Activated naive CD4-positive, alpha-beta T cell treated with anti-CD3 and anti-CD28 coated beads, Interleukin-2, amount 50 U/mL, for 72 hours (primary cell): ENCODE data around the gene TNFAIP8. TPM values are rescaled to one million over a fixed set of nuclear protein-coding genes. Genes with fewer than 3 reads are reported as not detected.

ENCODE experiments used
- ATAC-seq, 2 donors: fragments of 150-1000 bp; cut with Tn5 transposase; 2 replicates each; pipeline ENCODE4 v1.10.0; 2021; ENCODE audit warnings: mild to moderate bottlenecking in 2 of 2, moderate library complexity in 2 of 2
- DNase-seq, 2 donors: peaks; one replicate each; pipeline ENCODE4 v3.0.0; 2021 to 2022; ENCODE audit warnings: low spot score in 2 of 2
- H3K27ac Mint-ChIP-seq, 2 donors: one replicate each; pipeline ENCODE4 v1.8.0; 2022; ENCODE audit warnings: mild to moderate bottlenecking in 2 of 2, mixed read lengths in 2 of 2
- H3K36me3 Mint-ChIP-seq, 2 donors: one replicate each; pipeline ENCODE4 v1.8.0; 2022; ENCODE audit warnings: mixed read lengths in 2 of 2
- H3K9me3 Mint-ChIP-seq, 2 donors: one replicate each; pipeline ENCODE4 v1.8.0; 2022; ENCODE audit warnings: mixed read lengths in 2 of 2
- total RNA-seq, 2 donors: library from RNA; stranded (reverse); gene quantifications; one replicate each; pipeline ENCODE4 v1.2.3, GENCODE V29; 2022

Gene TNFAIP8
- total RNA-seq, 2 donors from 2014 or later: 110 to 146 TPM

GRCh38 chr5:119356612-119357188 lies 881 bp downstream of the TNFAIP8 start:
- peak overlapping the region; percentile 94 to 99 for H3K27ac Mint-ChIP-seq
- DNase-seq (no peak), ATAC-seq (no peak)
- H3K9me3 Mint-ChIP-seq: no peaks in the 10 kb centered on the region
- H3K36me3 Mint-ChIP-seq: peaks cover 35 to 49% of the 10 kb centered on the region in 2 donors

GRCh38 chr5:119357270-119357669 lies 1.5 kb downstream of the TNFAIP8 start:
- Mint-ChIP-seq H3K36me3 (peaks cover 41 to 55% of the 10 kb centered on the region in 2 donors), H3K27ac (peak overlapping the region; percentile 94 to 99), H3K9me3 (no peaks in the 10 kb centered on the region)
- no peak for DNase-seq
- no peak for ATAC-seq

GRCh38 chr5:119357808-119358529 lies 2.1 kb downstream of the TNFAIP8 start:
- no peak for DNase-seq
- Mint-ChIP-seq H3K36me3 (peaks cover 48 to 62% of the 10 kb centered on the region in 2 donors), H3K9me3 (no peaks in the 10 kb centered on the region), H3K27ac (peak overlapping the region; percentile 94 to 99)
- no peak for ATAC-seq

- Mint-ChIP-seq H3K27ac (peak overlapping the region; percentile 72 to 94), H3K9me3 (no peaks in the 10 kb centered on the region), H3K36me3 (peaks cover 48 to 67% of the 10 kb centered on the region in 2 donors)
- DNase-seq (no peak), ATAC-seq (no peak)
Observed at GRCh38 chr5:119358530-119358900, 2.7 kb downstream of the TNFAIP8 start.

GRCh38 chr5:119358901-119359603 lies 3.2 kb downstream of the TNFAIP8 start:
- no peak for ATAC-seq
- DNase-seq: no peak
- Mint-ChIP-seq H3K36me3 (peaks cover 48 to 69% of the 10 kb centered on the region in 2 donors), H3K9me3 (no peaks in the 10 kb centered on the region), H3K27ac (peak overlapping the region; percentile 72 to 94)

GRCh38 chr5:119359737-119360413 lies 4.1 kb downstream of the TNFAIP8 start:
- DNase-seq: no peak
- Mint-ChIP-seq H3K27ac (peak overlapping the region; percentile 72 to 95), H3K9me3 (peaks cover 0 to under 1% of the 10 kb centered on the region in 2 donors), H3K36me3 (peaks cover 48 to 71% of the 10 kb centered on the region in 2 donors)
- ATAC-seq: no peak

- no peak for ATAC-seq
- DNase-seq: no peak
- Mint-ChIP-seq H3K9me3 (peaks cover 2 to 4% of the 10 kb centered on the region in 2 donors), H3K36me3 (peaks cover 53 to 78% of the 10 kb centered on the region in 2 donors), H3K27ac (peak overlapping the region; percentile 91 to 95)
Observed at GRCh38 chr5:119360905-119361593, 5.2 kb downstream of the TNFAIP8 start.

- DNase-seq: no peak
- peak overlapping the region; percentile 95 for H3K27ac Mint-ChIP-seq
- H3K36me3 Mint-ChIP-seq: peaks cover 47 to 73% of the 10 kb centered on the region in 2 donors
- peak in 1 of 2 donors; percentile 61 for ATAC-seq
- H3K9me3 Mint-ChIP-seq: peaks cover 2 to 4% of the 10 kb centered on the region in 2 donors
Observed at GRCh38 chr5:119361594-119362125, 5.8 kb downstream of the TNFAIP8 start.

GRCh38 chr5:119362714-119363113 lies 6.9 kb downstream of the TNFAIP8 start:
- DNase-seq (no peak), ATAC-seq (no peak)
- peaks cover 36 to 63% of the 10 kb centered on the region in 2 donors for H3K36me3 Mint-ChIP-seq
- H3K9me3 Mint-ChIP-seq: peaks cover 2 to 4% of the 10 kb centered on the region in 2 donors
- H3K27ac Mint-ChIP-seq: peak overlapping the region; percentile 89 to 95

GRCh38 chr5:119363271-119363670 lies 7.5 kb downstream of the TNFAIP8 start:
- peaks cover 2 to 4% of the 10 kb centered on the region in 2 donors for H3K9me3 Mint-ChIP-seq
- H3K36me3 Mint-ChIP-seq: peaks cover 33 to 62% of the 10 kb centered on the region in 2 donors
- H3K27ac Mint-ChIP-seq: peak overlapping the region; percentile 89 to 95
- no peak for DNase-seq
- ATAC-seq: no peak

GRCh38 chr5:119363936-119364335 lies 8.1 kb downstream of the TNFAIP8 start:
- peaks cover 29 to 60% of the 10 kb centered on the region in 2 donors for H3K36me3 Mint-ChIP-seq
- peak overlapping the region; percentile 73 to 95 for H3K27ac Mint-ChIP-seq
- ATAC-seq (peak in 1 of 2 donors; percentile 26), DNase-seq (no peak)
- peaks cover 2 to 4% of the 10 kb centered on the region in 2 donors for H3K9me3 Mint-ChIP-seq

- no peak for DNase-seq
- Mint-ChIP-seq H3K36me3 (peaks cover 31 to 64% of the 10 kb centered on the region in 2 donors), H3K27ac (peak overlapping the region; percentile 95 to 98), H3K9me3 (peaks cover 2 to 4% of the 10 kb centered on the region in 2 donors)
- ATAC-seq: no peak
Observed at GRCh38 chr5:119365847-119366539, 10.2 kb downstream of the TNFAIP8 start.

GRCh38 chr5:119366540-119366881 lies 10.7 kb downstream of the TNFAIP8 start:
- Mint-ChIP-seq H3K9me3 (peaks cover 2 to 4% of the 10 kb centered on the region in 2 donors), H3K36me3 (peaks cover 31 to 67% of the 10 kb centered on the region in 2 donors), H3K27ac (peak overlapping the region; percentile 95 to 98)
- peak in 1 of 2 donors; percentile 40 for ATAC-seq
- no peak for DNase-seq

- peaks cover 2 to 4% of the 10 kb centered on the region in 2 donors for H3K9me3 Mint-ChIP-seq
- H3K27ac Mint-ChIP-seq: peak overlapping the region; percentile 95 to 98
- DNase-seq (no peak), ATAC-seq (peak; percentile 77 to 81)
- H3K36me3 Mint-ChIP-seq: peaks cover 20 to 62% of the 10 kb centered on the region in 2 donors
Observed at GRCh38 chr5:119367502-119368237, 11.9 kb downstream of the TNFAIP8 start.

- peaks cover 2 to 4% of the 10 kb centered on the region in 2 donors for H3K9me3 Mint-ChIP-seq
- ATAC-seq (peak; percentile 4 to 26), DNase-seq (no peak)
- H3K36me3 Mint-ChIP-seq: peaks cover 21 to 62% of the 10 kb centered on the region in 2 donors
- H3K27ac Mint-ChIP-seq: peak overlapping the region; percentile 95 to 98
Observed at GRCh38 chr5:119368238-119368630, 12.4 kb downstream of the TNFAIP8 start.
